NCI-H345 treated with DMSO at 0.1 percent for 48 hours (cell line): ENCODE data around the gene SORD.
"Not testable (repeated sequence)": the region's sequence is repeated elsewhere in the genome, so short reads cannot be mapped to it uniquely, and the experiment has no call there.

Experiments
- DNase-seq: peaks from one replicate; lab custom pipeline; 2025; ENCODE audit not compliant: unreplicated experiment; lab: John Stamatoyannopoulos, UW

Gene SORD

DNA sequence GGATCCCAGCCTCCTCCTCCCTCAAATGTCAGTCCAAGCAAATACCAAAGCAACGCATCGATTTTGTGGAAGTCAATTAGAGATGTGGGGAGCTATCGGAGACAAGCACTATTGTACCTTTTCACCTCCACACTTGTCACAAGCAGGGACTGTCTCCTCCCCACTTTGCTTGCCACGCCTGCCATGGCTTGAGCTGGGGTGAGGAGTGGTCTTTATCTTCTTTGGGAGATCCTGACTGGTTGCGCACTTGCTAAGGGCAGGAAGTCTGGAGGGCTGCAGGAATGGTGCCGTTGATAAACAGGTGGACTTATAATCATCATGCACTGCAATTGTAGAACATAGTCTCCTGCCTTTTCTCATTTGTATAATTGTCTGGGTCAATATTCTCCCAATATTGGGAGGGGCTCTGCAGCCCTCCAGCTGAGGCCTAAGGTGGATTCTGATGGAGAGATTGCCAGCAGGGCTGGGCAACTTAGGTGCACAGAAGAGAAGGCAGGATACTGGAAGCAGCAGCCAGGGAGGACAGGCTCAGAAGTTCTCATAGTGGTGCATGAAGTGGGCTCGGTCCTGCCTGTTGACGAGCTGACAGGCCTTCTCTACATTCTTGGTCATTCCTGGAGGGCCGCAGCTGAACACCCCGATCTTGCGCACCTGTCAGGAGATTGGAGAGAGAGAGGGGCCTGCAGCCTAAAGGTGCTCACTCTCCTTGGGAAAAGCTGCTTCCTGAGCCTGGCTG is 70.8 kb downstream of the SORD start:
- DNase-seq: no peak

DNA sequence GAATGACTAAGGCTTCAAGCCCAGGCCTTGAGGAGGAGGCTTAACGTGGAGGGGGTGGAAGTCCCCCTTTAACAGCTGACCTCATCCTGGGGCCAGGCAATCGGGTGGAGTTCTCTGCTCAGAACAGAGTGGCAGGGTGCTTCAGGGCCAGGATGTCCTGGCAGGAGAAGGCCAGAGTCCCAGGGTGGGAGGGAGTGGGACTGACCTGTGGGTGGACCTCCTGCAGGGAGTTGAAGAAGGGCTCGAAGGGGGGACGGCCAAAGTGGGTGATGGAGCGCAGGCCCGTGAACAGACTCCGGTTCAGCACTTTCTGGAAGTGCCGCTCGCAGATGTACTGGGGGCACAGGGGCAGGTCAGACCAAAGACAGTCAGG is 71.3 kb downstream of the SORD start:
- no peak for DNase-seq

DNA sequence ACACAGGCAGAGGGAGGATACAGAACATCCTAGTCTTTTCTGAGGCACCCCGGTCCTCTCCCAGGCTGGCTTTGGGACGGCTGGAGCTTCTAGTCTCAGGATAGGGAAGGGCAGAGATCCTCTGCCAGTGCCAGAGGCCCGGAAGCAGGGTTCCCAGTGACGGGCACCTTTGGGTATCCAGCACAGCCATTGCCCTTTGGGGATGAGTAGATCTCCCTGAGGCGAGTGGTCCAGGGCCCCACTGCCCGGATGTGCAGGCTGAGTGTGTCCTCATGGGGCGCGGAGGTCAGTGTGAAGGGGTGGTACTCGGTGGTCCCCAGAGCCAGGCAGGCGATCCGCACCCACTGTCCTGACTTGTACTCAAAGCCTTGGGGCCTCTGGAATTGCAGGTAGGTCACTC is 72.7 kb downstream of the SORD start:
- DNase-seq: no peak

DNA sequence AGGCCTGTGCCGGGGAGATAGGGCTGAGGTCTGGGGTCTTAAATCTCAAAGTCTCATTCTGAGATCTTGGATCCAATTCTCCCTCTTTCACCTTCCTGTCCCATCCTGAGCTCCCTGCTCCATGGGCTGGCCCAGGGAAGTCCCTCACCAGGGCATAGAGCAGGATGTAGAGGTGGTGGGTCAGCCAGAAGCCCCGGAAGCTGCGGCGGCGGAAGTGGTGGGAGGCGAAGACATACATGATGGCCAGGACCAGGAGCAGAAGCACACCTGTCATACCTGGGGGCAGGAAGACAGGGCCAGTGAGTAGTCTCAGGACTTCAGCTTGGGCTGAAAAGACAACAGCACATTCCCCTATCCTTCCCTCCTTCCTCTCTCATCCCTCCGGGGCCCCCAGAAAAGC is 74.5 kb downstream of the SORD start:
- DNase-seq: no peak

DNA sequence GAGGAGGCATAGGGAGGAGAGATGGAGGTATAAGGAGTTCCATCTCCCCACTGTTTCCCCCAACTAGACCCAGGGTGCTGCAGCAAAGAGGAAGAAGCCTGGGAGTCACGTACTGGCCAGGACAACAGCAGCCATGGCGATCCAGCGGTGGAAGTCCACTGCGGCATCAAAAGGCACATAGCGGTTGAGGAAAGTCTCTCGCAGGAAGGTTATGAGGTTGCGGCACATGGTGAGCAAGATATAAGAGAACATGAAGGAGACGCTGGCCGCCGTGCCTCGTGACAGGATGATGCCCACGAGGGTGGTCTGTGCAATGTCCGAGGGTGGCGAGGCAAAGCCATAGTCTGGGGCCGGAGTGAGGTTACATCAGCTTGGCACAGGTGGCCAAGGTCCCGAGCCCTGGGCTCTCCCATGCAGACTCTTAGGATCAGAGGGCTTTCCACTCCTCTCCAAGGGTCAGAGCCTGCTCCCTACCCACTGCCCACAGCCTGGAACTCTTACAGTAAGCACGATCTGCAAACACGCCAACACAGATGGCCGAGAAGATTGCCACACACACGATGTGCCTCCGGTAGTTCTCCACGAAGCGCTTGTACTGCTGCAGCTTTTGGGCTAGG is 76.7 kb downstream of the SORD start:
- no peak for DNase-seq

DNA sequence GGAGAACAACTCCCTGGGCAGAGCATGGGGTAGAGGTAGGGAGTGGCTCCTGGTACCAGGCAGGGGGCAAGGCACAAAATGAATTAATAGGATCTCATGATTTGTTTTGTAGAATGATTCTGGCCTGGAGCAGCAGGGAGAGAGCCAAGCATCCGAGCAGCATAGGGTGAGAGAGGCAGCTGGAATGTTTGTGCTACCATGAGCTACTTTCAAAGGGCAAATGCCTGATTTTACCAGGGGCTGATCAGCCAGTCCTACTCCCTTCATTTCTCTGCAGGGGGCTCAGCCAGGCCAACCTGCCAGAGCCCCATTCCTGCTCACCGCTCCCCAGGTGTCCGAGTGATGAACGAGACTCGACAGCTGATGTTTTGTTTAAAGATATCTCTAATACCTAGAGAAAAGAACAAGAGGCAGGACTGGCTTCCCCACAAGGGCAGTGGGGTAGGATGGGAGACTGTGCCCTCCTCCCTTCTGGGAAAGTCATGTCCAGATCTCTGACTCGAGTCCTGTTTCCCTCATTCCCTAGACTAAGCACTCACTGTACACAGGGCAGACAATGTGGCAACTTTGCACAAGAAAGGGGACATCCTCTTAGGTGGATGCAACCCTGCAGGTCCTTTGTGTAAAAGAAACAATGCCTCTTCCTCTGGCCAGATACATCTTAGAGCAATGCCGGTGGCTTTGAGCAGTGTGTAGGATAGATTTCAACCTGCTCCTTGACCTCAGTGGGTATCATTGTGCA is 78.1 kb downstream of the SORD start:
- no peak for DNase-seq

DNA sequence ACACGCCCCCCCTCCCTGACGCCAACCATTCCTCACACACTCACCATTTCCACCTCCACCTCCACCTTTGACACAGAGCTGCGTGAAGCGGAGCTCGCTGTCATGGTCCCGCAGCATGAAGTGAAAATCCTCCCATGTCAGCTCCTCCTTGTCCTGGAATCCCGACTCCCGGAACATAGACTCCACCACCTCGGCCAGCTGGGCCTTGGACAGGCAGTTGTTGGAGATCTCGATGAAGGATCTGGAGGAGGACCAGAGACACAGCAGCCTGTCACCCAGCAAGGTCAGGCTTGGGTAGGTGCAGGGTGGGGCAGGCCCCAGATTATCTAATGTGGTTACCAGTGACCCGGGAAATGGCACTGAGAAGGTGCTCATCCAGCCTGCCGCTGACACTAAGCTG is 78.8 kb downstream of the SORD start:
- no peak for DNase-seq

DNA sequence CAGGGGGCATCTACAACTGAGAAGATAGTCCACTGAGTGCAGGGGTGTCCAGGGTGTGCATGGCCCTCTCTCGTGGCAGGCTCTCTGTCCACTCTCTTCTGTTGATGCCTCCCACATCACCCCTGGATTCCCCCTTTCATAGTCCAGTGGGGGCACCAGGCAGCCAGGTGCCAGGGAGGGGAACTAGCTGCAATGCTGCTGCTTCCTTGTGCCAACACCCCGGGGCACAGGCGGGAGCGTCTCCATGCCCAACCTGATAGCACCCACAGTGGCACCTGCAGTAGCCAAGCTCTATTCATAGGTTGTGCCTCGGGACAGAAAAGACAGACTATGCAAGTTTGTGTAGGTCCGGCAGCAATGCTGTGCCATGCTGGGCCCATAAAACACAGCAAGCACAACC is 79.2 kb downstream of the SORD start:
- DNase-seq: no peak

DNA sequence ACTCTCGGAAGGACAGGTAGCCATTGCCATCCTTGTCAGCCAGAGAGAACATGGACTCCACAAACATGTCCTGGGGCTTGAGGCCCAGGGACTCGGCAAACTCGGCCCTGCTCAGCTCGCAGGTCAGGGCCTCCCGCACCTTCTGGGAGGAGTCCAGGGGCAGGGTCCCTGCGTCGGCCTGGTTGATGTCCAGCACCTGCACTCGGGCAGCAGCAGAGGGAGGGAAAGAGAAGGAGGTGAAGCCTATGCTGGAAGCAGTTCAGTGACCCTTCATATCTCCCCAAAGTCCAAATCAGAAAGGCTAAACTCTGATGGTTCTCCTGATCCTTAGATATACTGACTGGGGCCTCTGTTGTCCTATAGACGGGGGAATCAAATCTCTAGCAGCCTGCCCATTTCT is 81.2 kb downstream of the SORD start:
- DNase-seq: not testable (repeated sequence)

DNA sequence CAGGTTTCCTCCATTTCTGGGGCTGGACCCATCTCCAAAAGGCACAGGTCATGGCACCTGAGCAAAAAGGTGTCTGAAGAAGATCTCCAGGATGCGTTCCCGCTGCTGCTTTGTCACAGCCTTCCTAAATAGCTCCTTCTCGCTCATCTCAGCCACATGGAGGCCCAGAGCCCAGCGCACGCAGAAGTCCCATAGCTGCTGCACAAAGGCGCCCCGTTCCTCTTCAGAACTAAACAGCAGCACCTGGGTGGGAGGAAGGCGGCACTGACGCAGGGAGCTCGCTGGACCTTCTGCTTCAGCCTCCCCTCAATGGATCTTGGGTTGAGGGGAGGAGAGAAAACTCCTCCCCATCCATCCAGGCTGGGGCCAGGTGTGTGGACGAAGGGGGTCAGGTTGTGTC is 82.6 kb downstream of the SORD start:
- no peak for DNase-seq

DNA sequence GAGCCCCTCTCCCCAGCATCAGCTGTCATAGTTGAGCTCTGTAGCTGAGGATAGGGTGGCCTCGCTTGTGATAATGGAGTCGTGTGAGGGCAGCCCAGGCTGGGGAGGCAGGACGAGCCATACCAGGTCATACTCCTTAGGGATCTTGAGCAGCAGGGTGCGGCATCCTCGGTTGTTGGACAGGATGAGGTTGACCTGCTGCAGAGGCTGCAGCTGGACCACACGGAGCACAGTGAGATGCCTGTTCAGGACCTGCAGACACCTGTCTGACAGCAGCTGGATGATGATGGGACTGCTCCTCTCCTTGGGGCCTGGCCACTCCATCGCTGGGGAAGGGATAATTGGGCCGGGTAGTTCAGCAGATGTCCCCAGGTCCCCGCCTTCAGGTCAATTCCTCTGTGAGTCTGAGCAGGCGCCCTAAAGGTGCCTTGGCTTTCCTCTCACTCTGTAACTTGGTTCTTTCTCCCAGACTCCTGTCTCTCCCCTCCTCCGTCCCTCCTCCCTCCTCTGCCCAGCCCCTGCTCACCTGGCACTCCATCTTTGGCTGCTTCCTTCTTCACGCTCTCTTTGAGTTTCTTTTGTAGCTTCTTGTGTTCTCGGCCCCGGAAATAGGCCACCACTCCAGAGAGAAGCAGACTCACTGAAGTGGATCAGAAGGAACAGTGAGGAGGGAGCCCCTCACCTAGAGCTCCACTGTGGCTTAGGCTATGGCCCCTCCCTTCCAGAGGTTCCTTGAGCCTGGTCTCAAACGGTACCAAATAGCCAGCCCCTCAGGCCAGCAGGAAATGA is 83.2 kb downstream of the SORD start:
- no peak for DNase-seq

DNA sequence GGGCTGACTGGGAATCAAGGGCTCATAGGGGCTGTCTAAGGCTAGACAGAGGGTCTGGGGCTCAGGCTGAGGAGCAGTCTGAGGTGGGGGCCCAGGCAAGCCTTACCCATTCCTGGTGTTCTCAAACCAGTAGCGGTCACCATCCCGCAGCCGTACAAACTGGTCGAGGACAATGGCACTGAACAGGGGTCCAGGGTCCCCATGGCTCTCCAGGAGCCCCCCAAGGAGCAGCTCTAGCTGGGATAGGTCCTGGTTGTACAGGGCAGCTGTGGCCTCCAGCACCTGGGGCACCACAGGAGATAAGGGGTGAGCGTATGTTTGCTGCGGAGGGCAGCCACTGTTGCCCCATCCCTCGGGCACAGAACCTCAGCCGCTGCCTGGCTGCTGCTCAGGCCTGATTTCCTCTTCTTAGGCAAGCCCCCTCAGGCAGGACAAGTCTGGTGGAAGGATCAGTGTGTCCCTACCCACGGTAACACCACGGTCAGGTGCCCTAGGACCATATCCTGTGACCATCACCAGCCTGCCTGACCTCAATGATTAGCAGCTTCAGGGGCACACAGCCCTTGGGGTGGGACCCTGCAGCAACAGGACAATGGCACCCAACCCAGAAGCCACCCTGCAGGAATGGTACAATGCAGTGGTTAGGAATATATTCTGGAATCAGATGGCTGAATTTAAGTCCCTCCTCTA is 85.1 kb downstream of the SORD start:
- no peak for DNase-seq

DNA sequence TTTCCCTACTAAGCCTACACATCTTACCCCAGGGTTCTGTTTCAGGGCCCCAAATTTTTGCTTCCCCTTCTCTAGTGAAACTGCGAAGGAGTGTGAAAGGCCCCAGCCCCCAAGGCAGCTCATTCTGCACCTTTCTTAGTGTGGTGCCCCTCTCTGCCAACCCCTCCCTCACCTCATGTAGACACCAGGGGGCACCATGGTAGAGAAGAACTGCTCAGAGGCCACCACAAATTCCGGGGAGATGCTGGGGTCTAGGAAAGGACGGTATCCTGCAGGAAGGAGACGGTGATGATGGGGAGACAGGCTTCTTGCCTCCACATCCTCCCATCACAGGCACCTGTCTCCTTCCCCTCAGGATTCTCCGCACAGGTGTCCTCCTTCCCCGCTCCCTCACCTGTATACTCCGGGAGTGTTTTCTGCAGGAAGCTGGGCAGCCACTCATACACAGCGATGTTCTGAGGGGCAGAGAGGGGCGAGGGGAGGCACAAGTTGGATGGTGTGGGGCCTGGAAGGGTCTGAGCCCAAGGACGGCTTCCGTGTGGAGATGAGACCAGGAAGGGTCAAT is 87.3 kb downstream of the SORD start:
- DNase-seq: no peak

DNA sequence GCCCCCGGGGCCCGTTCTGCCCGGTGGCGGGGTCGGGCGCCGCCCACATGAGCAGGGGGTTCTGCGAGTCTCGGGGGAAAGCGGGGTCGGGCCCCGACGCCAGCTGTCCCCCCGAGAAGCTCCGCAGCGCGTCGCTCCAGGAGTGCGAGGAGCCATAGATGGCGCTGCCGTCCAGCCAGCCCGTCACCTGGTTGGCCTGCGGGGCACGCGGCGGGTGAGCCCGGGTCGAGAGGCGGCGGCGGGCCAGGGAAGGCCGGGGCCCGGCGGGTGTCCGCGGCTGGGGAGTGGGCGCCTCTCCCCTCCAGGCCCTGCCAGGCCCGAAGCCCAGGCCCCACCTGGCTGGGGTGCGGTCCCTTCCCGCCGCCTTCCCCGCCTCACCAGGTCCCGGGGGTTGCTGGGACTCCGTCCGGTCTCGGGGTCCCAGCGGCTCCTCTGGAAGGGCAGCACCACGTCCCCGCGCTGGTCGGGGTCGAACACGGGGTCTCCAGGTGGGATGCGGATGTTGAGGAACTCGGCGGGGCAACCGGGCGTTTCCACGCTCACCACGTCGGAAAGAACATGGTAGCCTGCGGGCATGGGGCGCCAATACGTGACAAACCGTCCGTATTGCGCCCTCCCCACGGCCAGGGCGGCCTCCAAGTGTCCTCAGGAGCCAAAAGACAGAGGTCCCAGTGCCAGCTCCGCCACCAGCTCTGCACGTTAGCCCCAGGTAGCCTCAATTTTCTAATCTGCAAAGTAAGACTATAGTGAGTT is 88.6 kb downstream of the SORD start:
- DNase-seq: no peak

DNA sequence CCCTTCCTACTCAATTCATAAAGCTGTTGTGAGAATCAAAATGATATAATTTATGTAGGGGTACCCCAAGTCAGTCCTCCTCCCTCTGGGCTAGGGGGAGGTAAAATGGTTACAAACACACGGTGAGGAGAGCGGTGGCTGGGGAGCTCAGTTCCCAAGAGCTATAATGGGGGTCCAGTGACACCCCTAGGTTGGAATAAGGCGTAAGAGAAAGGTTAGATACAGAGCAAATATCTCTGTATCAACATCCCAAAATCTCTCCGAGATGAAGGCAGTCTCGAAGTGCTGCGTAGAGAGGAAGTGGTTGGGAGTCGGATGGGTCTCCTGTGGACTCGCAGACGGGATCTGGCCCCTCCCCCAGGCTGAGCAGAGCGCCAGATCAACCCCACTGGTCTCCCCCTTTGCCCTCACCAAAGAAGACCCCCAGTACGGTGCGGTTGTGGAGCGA is 89.2 kb downstream of the SORD start:
- DNase-seq: no peak

DNA sequence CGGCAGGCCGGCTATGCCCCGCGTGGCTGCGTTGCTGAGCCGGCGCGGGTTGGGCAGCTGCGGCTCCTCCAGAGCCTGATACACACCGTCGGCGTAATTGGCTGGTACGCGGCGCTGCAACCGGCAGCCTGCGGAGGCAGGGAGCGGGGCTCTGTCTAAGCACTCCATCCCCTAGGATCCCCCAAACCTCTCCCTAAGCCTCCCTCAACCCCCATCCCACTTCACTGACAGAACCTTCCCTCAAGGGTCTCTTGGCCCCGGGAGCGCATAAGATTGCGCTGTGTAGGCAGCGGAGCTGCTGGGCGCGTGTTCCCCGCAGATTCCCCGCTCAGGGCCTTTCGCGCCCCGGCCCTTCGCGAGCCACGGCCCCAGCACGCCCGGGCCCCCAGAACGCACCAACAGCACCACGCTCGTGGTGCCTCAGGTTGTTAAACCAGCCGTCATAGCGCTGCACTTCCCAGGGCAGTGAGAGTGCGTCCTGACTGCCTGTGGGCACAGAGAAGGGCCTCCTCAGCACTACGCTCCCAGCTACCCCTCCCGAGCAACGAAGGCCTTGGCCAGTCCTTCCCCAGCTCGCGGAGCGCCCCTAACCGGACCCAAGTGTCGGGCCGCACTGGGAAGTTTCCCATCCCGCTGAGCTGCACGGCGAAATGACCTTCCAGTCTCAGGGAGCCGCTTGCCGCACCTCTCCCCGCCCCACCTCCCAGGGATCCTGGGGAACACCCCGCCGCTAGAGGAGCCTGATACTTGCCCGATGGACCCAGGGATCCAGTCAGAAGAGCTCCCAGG is 89.8 kb downstream of the SORD start:
- DNase-seq: no peak

DNA sequence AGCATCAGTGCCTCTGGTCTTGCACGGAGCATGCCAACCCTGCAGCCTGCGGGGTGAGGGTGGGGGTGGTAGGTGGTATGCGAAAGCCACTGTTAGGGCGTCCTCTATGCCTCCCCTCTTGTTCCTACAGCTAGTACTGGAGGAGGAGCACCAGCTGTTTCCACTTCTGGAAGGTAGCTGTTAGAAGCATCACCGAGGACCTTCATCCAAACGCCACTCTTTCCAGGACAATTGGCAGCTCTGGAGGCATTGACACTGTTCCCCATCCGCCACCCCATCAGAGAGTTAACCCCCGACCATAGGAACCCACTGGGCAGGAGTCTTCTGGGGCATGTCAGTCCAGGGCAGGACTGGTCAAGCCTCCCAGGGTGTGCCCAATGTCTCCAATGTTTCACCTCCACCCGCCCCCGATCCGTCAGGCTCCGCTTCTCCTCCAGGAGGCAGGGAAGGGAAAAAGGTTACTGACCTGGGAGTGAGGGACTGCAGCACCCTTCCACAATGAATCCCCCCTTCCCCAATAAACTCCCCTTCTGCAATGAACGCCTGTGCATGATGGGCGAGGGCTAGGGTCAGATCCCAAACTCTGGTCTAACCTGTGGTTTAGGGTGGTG is 90.5 kb downstream of the SORD start:
- no peak for DNase-seq

DNA sequence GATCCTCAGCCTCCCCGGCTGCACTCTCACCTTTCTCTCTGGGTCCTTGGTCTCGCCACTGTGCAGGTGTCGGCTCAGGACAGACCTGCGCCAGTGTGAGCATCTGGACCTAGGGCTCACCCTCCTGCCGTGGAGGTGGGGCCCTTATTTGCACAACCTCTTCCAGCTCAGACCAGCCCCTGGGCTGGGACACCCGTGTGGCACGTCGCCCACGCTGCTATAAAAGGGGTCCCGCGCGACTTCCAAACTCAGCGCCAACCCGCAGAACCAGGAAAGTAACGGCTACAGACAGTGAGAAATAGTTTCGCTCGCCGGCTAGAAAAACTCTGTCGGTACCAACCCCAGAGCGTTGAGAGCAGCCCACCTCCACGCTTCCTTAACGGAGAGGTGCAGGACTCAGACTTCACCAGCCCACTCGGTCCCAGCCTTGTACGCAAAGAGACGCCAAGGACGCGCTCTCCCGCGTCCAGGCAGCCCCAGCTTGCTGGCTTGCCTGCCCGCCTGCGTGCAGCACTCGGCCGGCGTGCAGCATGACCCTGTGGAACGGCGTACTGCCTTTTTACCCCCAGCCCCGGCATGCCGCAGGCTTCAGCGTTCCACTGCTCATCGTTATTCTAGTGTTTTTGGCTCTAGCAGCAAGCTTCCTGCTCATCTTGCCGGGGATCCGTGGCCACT is 91.2 kb downstream of the SORD start, which contains the start of the genes DUOX2 and DUOXA2:
Gene DUOX2 (minus strand): TSS at position 97 of the 675 bp plus-strand sequence. CDS start 761 bp downstream, outside the sequence.
Gene DUOXA2 (plus strand): TSS at position 251 of the 675 bp plus-strand sequence. CDS start 280 bp downstream, at position 531.
- DNase-seq: no peak
